ENCODE data around the gene OSCP1.

DNA sequence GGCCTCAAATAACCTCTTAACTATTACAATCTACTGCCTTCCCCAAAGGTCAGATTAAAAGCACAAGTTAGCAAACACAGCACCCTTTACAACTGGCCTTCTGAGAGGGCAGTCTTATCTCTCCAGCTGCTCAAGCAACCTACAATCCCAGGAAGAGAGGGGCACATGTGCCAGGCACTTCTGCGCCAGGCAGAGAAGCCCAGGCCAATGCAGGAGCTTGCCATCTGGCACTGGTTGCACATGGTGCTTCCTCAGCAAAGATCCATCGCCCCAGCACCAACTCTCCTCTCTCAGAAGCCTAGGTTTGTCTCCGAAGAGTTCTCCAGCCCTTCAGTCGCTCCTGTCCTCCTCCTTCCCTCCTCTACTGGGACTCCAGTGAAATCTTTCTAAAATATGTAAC lies 67.0 kb downstream of the OSCP1 start:
- TF ChIP-seq, protein P1, sequence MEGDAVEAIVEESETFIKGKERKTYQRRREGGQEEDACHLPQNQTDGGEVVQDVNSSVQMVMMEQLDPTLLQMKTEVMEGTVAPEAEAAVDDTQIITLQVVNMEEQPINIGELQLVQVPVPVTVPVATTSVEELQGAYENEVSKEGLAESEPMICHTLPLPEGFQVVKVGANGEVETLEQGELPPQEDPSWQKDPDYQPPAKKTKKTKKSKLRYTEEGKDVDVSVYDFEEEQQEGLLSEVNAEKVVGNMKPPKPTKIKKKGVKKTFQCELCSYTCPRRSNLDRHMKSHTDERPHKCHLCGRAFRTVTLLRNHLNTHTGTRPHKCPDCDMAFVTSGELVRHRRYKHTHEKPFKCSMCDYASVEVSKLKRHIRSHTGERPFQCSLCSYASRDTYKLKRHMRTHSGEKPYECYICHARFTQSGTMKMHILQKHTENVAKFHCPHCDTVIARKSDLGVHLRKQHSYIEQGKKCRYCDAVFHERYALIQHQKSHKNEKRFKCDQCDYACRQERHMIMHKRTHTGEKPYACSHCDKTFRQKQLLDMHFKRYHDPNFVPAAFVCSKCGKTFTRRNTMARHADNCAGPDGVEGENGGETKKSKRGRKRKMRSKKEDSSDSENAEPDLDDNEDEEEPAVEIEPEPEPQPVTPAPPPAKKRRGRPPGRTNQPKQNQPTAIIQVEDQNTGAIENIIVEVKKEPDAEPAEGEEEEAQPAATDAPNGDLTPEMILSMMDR (IDR thresholded peaks at IDR 0.05; ENCODE audit: insufficient read depth, low read length) = no peak
- TF ChIP-seq GABPA (IDR thresholded peaks at IDR 0.05; ENCODE audit: low read depth) (no peak), POLR2AphosphoS5 (IDR thresholded peaks at IDR 0.05; ENCODE audit: low read depth) (no peak)
- TF ChIP-seq, protein P2, sequence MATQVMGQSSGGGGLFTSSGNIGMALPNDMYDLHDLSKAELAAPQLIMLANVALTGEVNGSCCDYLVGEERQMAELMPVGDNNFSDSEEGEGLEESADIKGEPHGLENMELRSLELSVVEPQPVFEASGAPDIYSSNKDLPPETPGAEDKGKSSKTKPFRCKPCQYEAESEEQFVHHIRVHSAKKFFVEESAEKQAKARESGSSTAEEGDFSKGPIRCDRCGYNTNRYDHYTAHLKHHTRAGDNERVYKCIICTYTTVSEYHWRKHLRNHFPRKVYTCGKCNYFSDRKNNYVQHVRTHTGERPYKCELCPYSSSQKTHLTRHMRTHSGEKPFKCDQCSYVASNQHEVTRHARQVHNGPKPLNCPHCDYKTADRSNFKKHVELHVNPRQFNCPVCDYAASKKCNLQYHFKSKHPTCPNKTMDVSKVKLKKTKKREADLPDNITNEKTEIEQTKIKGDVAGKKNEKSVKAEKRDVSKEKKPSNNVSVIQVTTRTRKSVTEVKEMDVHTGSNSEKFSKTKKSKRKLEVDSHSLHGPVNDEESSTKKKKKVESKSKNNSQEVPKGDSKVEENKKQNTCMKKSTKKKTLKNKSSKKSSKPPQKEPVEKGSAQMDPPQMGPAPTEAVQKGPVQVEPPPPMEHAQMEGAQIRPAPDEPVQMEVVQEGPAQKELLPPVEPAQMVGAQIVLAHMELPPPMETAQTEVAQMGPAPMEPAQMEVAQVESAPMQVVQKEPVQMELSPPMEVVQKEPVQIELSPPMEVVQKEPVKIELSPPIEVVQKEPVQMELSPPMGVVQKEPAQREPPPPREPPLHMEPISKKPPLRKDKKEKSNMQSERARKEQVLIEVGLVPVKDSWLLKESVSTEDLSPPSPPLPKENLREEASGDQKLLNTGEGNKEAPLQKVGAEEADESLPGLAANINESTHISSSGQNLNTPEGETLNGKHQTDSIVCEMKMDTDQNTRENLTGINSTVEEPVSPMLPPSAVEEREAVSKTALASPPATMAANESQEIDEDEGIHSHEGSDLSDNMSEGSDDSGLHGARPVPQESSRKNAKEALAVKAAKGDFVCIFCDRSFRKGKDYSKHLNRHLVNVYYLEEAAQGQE (IDR thresholded peaks at IDR 0.05; ENCODE audit: insufficient replicate concordance, low read depth) = no peak
